MCF 10A (cell line): ENCODE results near the gene RINL. TPM values are rescaled to one million over a fixed set of nuclear protein-coding genes. Genes with fewer than 3 reads are reported as not detected.

Experiments
- BruUV-seq: library from RNA; stranded (reverse); fragments of 400-500 nt; replicated peaks from 2 replicates; lab custom pipeline; 2021; lab: Mats Ljungman, UMichigan
- CTCF ChIA-PET: fragments of 300-600 bp; sonication (Branson Sonifier 250); formaldehyde crosslinking; extraction: SDS; loops from one replicate; lab custom pipeline; 2021; ENCODE audit warnings: antibody characterized with exemption, inconsistent platforms; lab: Yijun Ruan, JAX
- POLR2A ChIA-PET: fragments of 300-600, 350-650 bp; sonication (Branson Sonifier 250); formaldehyde crosslinking; extraction: SDS; loops from one replicate; lab custom pipeline; 2020; ENCODE audit warnings: antibody characterized with exemption, inconsistent platforms; lab: Yijun Ruan, JAX
- DNase-seq: peaks from one replicate; pipeline ENCODE4 v3.0.0-alpha.2; 2018; ENCODE audit not compliant: unreplicated experiment
- H3K27ac Mint-ChIP-seq: one replicate; pipeline ENCODE4 v1.8.0; 2022; ENCODE audit warnings: mild to moderate bottlenecking, low read depth, mixed read lengths; ENCODE audit not compliant: unreplicated experiment
- H3K27me3 Mint-ChIP-seq: one replicate; pipeline ENCODE4 v1.8.0; 2022; ENCODE audit warnings: mixed read lengths; ENCODE audit not compliant: insufficient read depth, unreplicated experiment
- H3K36me3 Mint-ChIP-seq: one replicate; pipeline ENCODE4 v1.8.0; 2022; ENCODE audit warnings: mild to moderate bottlenecking, moderate library complexity, mixed read lengths; ENCODE audit not compliant: insufficient read depth, unreplicated experiment
- H3K4me1 Mint-ChIP-seq: one replicate; pipeline ENCODE4 v1.8.0; 2022; ENCODE audit warnings: mixed read lengths; ENCODE audit not compliant: insufficient read depth, unreplicated experiment
- H3K4me3 Mint-ChIP-seq: one replicate; pipeline ENCODE4 v1.8.0; 2022; ENCODE audit warnings: mild to moderate bottlenecking, moderate library complexity, mixed read lengths; ENCODE audit not compliant: unreplicated experiment
- H3K9me3 Mint-ChIP-seq: one replicate; pipeline ENCODE4 v1.8.0; 2022; ENCODE audit warnings: mixed read lengths; ENCODE audit not compliant: unreplicated experiment
- CTCF ChIP-seq: fragments of 200-600 bp; IDR thresholded peaks from one replicate; pipeline ENCODE4 v1.8.0; 2022; ENCODE audit warnings: antibody characterized with exemption, mild to moderate bottlenecking; ENCODE audit not compliant: unreplicated experiment
- intact Hi-C: fragments of 100-400 bp; cut with micrococcal nuclease; formaldehyde crosslinking; loops from 2 replicates; pipeline ENCODE4 v1.14.1; 2022
- total RNA-seq: library from RNA; stranded (reverse); gene quantifications from 2 replicates; pipeline ENCODE4 v1.2.3, GENCODE V29; 2022

RINL gene
- total RNA-seq, 1 experiment from 2014 or later: 4.7 TPM

- intact Hi-C loops: loop anchor here (1.0 to 5.0 kb wide), 2 partner anchors 35 to 200 kb away; no protein-coding TSS in a partner anchor
- ChIA-PET CTCF (interaction anchor here (0.9 to 3.0 kb wide), 5 partner anchors 35 to 309 kb away, joined by 3 to 11 read pairs (median 5); partner anchors contain the start of genes MRPS12 and SARS2), POLR2A (interaction anchor here (0.6 to 4.1 kb wide), 28 partner anchors 9 to 593 kb away, joined by 3 to 40 read pairs (median 4); partner anchors contain the start of genes ACTN4, C19orf33, ECH1 and MRPS12)
- DNase-seq: peak; percentile 58
- Mint-ChIP-seq H3K36me3 (peaks cover 24% of the 10 kb centered on the region), H3K4me1 (peaks cover 18% of the 10 kb centered on the region), H3K4me3 (peak overlapping the region; percentile 97), H3K9me3 (no peaks in the 10 kb centered on the region), H3K27ac (peak overlapping the region; percentile 99), H3K27me3 (no peaks in the 10 kb centered on the region)
- no peak for TF ChIP-seq CTCF
- BruUV-seq: TSS peak; percentile 26
Observed at GRCh38 chr19:38852231-38853044, 25.6 kb downstream of the RINL start.

- no peak for TF ChIP-seq CTCF
- CTCF ChIA-PET: interaction anchor here (0.6 to 3.0 kb wide), 4 partner anchors 36 to 308 kb away, joined by 3 to 11 read pairs (median 4); partner anchors contain the start of genes MRPS12 and SARS2
- no TSS peak for BruUV-seq
- POLR2A ChIA-PET: interaction anchor here (0.6 to 4.1 kb wide), 25 partner anchors 9 to 593 kb away, joined by 3 to 40 read pairs (median 4); partner anchors contain the start of genes ACTN4, C19orf33, ECH1 and MRPS12
- no peaks in the 10 kb centered on the region for H3K9me3 Mint-ChIP-seq
- intact Hi-C loops: loop anchor here (1.0 to 5.0 kb wide), 3 partner anchors 36 to 199 kb away; partner anchors contain the start of genes MRPS12 and SARS2
- H3K27me3 Mint-ChIP-seq: no peaks in the 10 kb centered on the region
- DNase-seq: peak; percentile 94
- H3K27ac Mint-ChIP-seq: peak overlapping the region; percentile 99
- peaks cover 18% of the 10 kb centered on the region for H3K4me1 Mint-ChIP-seq
- H3K36me3 Mint-ChIP-seq: peaks cover 31% of the 10 kb centered on the region
- peak overlapping the region; percentile 97 for H3K4me3 Mint-ChIP-seq
Observed at GRCh38 chr19:38851622-38852230, 26.3 kb downstream of the RINL start.

- BruUV-seq: TSS peak; percentile 87
- DNase-seq: no peak
- POLR2A ChIA-PET: interaction anchor here (0.6 to 4.1 kb wide), 24 partner anchors 10 to 547 kb away, joined by 3 to 40 read pairs (median 4); partner anchors contain the start of genes ACTN4, C19orf33, ECH1 and EIF3K
- peak overlapping the region; percentile 97 for H3K4me3 Mint-ChIP-seq
- H3K4me1 Mint-ChIP-seq: peaks cover 18% of the 10 kb centered on the region
- H3K27me3 Mint-ChIP-seq: no peaks in the 10 kb centered on the region
- peak overlapping the region; percentile 99 for H3K27ac Mint-ChIP-seq
- H3K36me3 Mint-ChIP-seq: peaks cover 38% of the 10 kb centered on the region
- H3K9me3 Mint-ChIP-seq: no peaks in the 10 kb centered on the region
- intact Hi-C loops: loop anchor here (1.0 to 5.0 kb wide), 3 partner anchors 48 to 199 kb away; partner anchors contain the start of genes MRPS12, NFKBIB, SARS2 and SIRT2
- CTCF ChIA-PET: interaction anchor here (0.6 to 3.0 kb wide), 5 partner anchors 36 to 545 kb away, joined by 3 to 11 read pairs (median 4); partner anchors contain the start of genes MRPS12 and SARS2
- TF ChIP-seq CTCF: no peak
Observed at GRCh38 chr19:38850976-38851621, 27.0 kb downstream of the RINL start.
